Pancreas (tissue), 10 donors: ENCODE measurements around the gene ABCA1. TPM values are rescaled to one million over a fixed set of nuclear protein-coding genes. Genes with fewer than 3 reads are reported as not detected.

Experiments
- ATAC-seq, 4 donors: fragments of 200-7000 bp; cut with Tn5 transposase; one replicate each; pipeline versions ENCODE4 v1.8.0 to v1.9.1; 2020; ENCODE audit warnings: mild to moderate bottlenecking in 4 of 4, moderate library complexity in 4 of 4
- DNase-seq, 6 donors: peaks; one replicate each; pipeline ENCODE4 v3.0.0-alpha.2; 2020
- FAIRE-seq: peaks from 2 replicates; lab custom pipeline; 2012; peaks lifted over from hg19 to GRCh38; lab: Jason Lieb, UNC
- H3K27ac ChIP-seq, 4 donors: fragments of 200-600 bp; sonication (generic); 1 replicate in 3 of 4; 2 replicates in 1 of 4; pipeline versions ENCODE4 v1.5.0 to v1.8.0; 2020
- H3K27me3 ChIP-seq, 4 donors: fragments of 200-600 bp; one replicate each; pipeline ENCODE4 v1.8.0; 2021
- H3K36me3 ChIP-seq, 3 donors: fragments of 200-600 bp; sonication (generic) in 1 of 3; one replicate each; pipeline versions ENCODE4 v1.5.0 to v1.8.0; 2020 to 2021
- H3K4me1 ChIP-seq, 3 donors: fragments of 200-600 bp; one replicate each; pipeline ENCODE4 v1.8.0; 2021
- H3K4me3 ChIP-seq, 4 donors: fragments of 200-600 bp; sonication (generic) in 2 of 4; one replicate each; pipeline versions ENCODE4 v1.5.0 to v1.8.0; 2020 to 2021
- H3K9me3 ChIP-seq, 4 donors: fragments of 200-600 bp; one replicate each; pipeline ENCODE4 v1.8.0; 2021
- WGBS, 2 donors: extraction: QIAGEN DNeasy Blood & Tissue Kit; methylation state at CpG; one replicate each; pipeline ENCODE4 v1.1.7; 2013; 5-methylcytosine and 5-hydroxymethylcytosine counted together
- intact Hi-C, 3 donors: fragments of 100-400 bp; cut with DNase I; formaldehyde crosslinking; loops; one replicate each; pipeline versions ENCODE4 v1.11.1 to v1.14.2; 2022
- polyA plus RNA-seq, 2 donors: library from polyadenylated mRNA; stranded (reverse); fragments of 200-250 nt; gene quantifications; one replicate each; pipeline ENCODE4 v1.2.3, GENCODE V29; 2013
- total RNA-seq, 6 donors: library from RNA; stranded (reverse); fragmentation: NEBNext Ultra II Directional in 4 of 6; extraction: Animal tissue kit (Norgen Biotek cat#: 25700) in 4 of 6; gene quantifications; one replicate each; pipeline versions ENCODE4 v1.2.1 to v1.2.4, GENCODE V29; 2021 to 2023
- TF ChIP-seq, protein P1 (sequence below), 4 donors: fragments of 200-600 bp; sonication (generic) in 3 of 4; IDR thresholded peaks; one replicate each; pipeline versions ENCODE4 v1.5.0 to v1.8.0; 2021; ENCODE audit warnings: antibody characterized with exemption in 4 of 4
- donor health status: healthy with polysubstance abuse.
- donor health status: DM: no; HTN: no; CAD: no; lungs with moderate emphysema.
- donor health status: DM: no; HTN: no; CAD: no.
- donor health status: control.
- donor health status: control.
- donor health status: Bipolar disorder and iron deficiency.
- donor health status: DM: yes; HTN: yes; CAD: no.
- donor health status: DM: no; HTN: no; CAD: no.
- donor health status: DM: no; HTN: no; CAD: no.
- donor health status: DM: yes; HTN: yes; CAD: no.

Gene ABCA1
- total and polyA plus RNA-seq, 8 donors = 3.2 to 20.4 (median 8.6) TPM

DNA sequence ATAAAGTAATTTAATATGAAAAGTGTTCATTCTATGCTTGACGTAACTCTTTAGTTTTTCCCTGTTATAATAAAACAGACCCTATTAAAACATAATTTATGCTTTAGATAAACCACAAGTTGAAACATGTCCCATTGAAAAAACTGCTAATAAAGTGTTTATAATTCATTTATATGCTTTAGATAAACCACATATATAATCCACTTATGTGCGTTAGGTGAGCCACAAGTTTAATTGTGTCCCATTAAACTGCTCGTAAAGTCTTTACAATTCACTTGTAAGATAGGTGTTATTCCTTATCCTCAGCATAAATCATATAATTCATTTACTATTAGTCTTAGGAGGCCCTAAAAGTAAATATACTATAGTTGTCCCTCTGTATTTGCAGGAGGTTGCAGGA is 160.4 kb downstream of the ABCA1 start:
- intact Hi-C loops = no loop called here
- Histone ChIP-seq H3K9me3 (no peaks in the 10 kb centered on the region), H3K36me3 (no peaks in the 10 kb centered on the region), H3K27me3 (no peaks in the 10 kb centered on the region), H3K4me3 (no peak overlapping the region), H3K4me1 (peaks cover 0 to 10% (median 0%) of the 10 kb centered on the region in 3 donors), H3K27ac (no peak overlapping the region)
- TF ChIP-seq, protein P1, sequence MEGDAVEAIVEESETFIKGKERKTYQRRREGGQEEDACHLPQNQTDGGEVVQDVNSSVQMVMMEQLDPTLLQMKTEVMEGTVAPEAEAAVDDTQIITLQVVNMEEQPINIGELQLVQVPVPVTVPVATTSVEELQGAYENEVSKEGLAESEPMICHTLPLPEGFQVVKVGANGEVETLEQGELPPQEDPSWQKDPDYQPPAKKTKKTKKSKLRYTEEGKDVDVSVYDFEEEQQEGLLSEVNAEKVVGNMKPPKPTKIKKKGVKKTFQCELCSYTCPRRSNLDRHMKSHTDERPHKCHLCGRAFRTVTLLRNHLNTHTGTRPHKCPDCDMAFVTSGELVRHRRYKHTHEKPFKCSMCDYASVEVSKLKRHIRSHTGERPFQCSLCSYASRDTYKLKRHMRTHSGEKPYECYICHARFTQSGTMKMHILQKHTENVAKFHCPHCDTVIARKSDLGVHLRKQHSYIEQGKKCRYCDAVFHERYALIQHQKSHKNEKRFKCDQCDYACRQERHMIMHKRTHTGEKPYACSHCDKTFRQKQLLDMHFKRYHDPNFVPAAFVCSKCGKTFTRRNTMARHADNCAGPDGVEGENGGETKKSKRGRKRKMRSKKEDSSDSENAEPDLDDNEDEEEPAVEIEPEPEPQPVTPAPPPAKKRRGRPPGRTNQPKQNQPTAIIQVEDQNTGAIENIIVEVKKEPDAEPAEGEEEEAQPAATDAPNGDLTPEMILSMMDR (IDR thresholded peaks at IDR 0.05) = no peak
- 98% methylated on average over 3 of the region's 3 CpGs for WGBS, 2 donors
- FAIRE-seq (no peak), ATAC-seq (no peak), DNase-seq (no peak)

DNA sequence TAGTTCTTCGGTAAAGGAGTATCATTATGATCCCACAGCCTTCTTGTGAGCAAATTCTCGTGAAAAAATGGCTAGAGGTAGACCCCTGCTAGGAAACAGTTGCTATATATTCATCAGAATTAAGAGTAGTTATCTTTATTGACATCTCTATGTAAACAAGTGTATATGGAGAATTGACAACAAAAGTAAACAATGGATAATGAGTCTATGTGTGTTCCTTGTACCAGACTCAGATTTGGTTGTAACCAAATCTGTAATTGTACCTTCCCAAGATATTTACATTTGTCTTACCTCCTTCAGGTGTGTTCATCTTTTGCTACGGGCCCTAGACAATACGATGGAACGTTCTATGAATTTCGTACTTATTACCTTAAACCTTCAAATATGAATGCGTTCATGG is 161.9 kb downstream of the ABCA1 start:
- Histone ChIP-seq H3K4me3 (no peak overlapping the region), H3K27ac (no peak overlapping the region), H3K27me3 (no peaks in the 10 kb centered on the region), H3K36me3 (no peaks in the 10 kb centered on the region), H3K4me1 (peaks cover 0 to 10% (median 0%) of the 10 kb centered on the region in 3 donors), H3K9me3 (no peaks in the 10 kb centered on the region)
- TF ChIP-seq, protein P1 (IDR thresholded peaks at IDR 0.05) = no peak
- 87 to 96% methylated on average over 7 of the region's 7 CpGs for WGBS, 2 donors
- FAIRE-seq (no peak), DNase-seq (no peak), ATAC-seq (no peak)
- intact Hi-C loops = no loop called here

DNA sequence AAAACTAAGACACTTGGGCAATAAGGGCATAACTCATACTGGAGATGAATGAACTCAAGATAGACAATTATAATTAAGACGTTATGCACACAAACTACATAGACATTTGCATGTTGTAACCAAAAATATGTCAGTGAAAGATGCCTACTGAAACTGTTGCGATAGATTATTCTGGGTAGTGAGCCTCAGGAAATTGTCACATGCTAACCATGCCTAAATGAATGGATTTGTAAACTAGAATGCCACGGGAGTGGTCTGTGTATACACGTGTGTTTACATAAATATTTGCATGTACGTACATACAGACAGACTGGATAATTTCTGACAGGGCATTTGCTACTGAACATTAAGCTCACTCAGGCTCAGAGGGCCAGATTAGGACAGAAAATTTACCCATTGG is 162.8 kb downstream of the ABCA1 start:
- 41 to 43% methylated on average over 5 of the region's 5 CpGs for WGBS, 2 donors
- H3K4me1 ChIP-seq = peaks cover 0 to 10% (median 0%) of the 10 kb centered on the region in 3 donors
- TF ChIP-seq, protein P1 (IDR thresholded peaks at IDR 0.05) = no peak
- no peaks in the 10 kb centered on the region for H3K9me3 ChIP-seq
- DNase-seq = no peak
- H3K27me3 ChIP-seq = no peaks in the 10 kb centered on the region
- peak overlapping the region in 1 of 4 donors; percentile 69 for H3K4me3 ChIP-seq
- H3K36me3 ChIP-seq = no peaks in the 10 kb centered on the region
- FAIRE-seq = no peak
- H3K27ac ChIP-seq = no peak overlapping the region
- intact Hi-C loops = no loop called here
- no peak for ATAC-seq

DNA sequence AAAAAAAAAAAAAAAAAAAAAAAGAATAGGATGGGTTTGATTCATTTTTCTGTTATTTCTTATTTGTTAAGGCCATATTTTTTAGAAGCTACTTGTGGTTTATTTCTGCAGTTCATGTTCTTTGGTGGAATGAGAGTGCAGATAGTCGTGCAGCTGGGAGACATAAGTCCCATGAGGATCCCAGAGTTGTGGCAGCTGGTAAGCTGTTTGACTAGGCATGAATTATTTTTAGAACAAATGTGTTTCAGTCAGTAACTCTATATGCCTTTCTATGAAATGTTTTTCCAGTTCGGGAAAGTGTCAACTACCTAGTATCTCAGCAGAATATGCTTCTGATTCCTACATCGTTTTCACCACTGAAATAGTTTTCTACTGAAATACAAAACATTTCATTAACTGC is 169.0 kb downstream of the ABCA1 start:
- Histone ChIP-seq H3K4me1 (no peaks in the 10 kb centered on the region), H3K4me3 (no peak overlapping the region), H3K9me3 (no peaks in the 10 kb centered on the region), H3K27me3 (no peaks in the 10 kb centered on the region), H3K36me3 (no peaks in the 10 kb centered on the region), H3K27ac (no peak overlapping the region)
- 71 to 86% methylated on average over 3 of the region's 3 CpGs for WGBS, 2 donors
- TF ChIP-seq, protein P1 (IDR thresholded peaks at IDR 0.05) = no peak
- intact Hi-C loops = no loop called here
- no peak for ATAC-seq
- no peak for FAIRE-seq
- DNase-seq = no peak

DNA sequence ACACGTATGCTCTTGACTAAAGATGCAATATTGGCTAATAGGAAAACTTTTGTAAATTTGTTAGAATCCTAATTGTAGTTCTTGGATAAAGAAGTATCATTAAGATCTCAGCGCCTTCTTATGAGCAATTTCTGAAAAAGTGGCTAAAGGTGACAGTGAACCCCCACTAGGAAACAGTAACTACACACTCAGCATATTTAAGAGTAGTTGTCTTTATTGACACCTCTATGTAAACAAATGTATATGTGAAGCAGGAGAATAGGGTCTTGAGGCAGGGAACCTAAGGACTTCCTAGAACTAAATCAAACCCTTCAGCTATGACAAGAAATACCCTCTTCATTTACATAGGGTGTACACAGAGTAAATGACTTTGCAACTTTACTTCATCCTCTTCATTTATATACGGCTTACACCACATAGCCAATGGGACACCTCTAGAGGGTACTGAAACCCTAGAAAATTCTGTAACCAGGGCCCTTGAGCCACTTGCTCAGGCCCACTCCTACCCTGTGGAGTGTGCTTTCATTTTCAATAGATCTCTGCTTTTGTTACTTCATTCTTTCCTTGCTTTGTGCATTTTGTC is 177.7 kb downstream of the ABCA1 start:
- Histone ChIP-seq H3K9me3 (no peaks in the 10 kb centered on the region), H3K36me3 (no peaks in the 10 kb centered on the region), H3K27ac (no peak overlapping the region), H3K27me3 (no peaks in the 10 kb centered on the region), H3K4me3 (no peak overlapping the region), H3K4me1 (peaks cover 0 to 15% (median 0%) of the 10 kb centered on the region in 3 donors)
- ATAC-seq (no peak), FAIRE-seq (no peak), DNase-seq (no peak)
- intact Hi-C loops = no loop called here
- WGBS, 2 donors = 97% methylated on average over 3 of the region's 3 CpGs
- TF ChIP-seq, protein P1 (IDR thresholded peaks at IDR 0.05) = no peak
